Urinary bladder (tissue), 4 donors: ENCODE measurements around the gene ARHGAP15. TPM values are rescaled to one million over a fixed set of nuclear protein-coding genes. Genes with fewer than 3 reads are reported as not detected.

Experiments
- DNase-seq: peaks from one replicate; pipeline ENCODE4 v3.0.0-alpha.2; 2015; ENCODE audit errors: extremely low spot score
- H3K27ac ChIP-seq: one replicate; pipeline ENCODE4 v1.5.1; 2013; ENCODE audit warnings: low read depth, mild to moderate bottlenecking, moderate library complexity
- H3K36me3 ChIP-seq: one replicate; pipeline ENCODE4 v1.6.1; 2013; ENCODE audit warnings: mild to moderate bottlenecking, moderate library complexity; ENCODE audit not compliant: insufficient read depth
- H3K4me1 ChIP-seq: one replicate; pipeline ENCODE4 v1.6.1; 2013; ENCODE audit warnings: mild to moderate bottlenecking, moderate library complexity; ENCODE audit not compliant: insufficient read depth
- H3K4me3 ChIP-seq: one replicate; pipeline ENCODE4 v1.5.1; 2013; ENCODE audit warnings: low read depth, low read length
- WGBS: extraction: QIAGEN DNeasy Blood & Tissue Kit; methylation state at CpG from one replicate; pipeline ENCODE4 v1.1.7; 2013; 5-methylcytosine and 5-hydroxymethylcytosine counted together
- polyA plus RNA-seq: library from polyadenylated mRNA; stranded (reverse); fragments of 200-250 nt; gene quantifications from one replicate; pipeline ENCODE4 v1.2.3, GENCODE V29; 2013
- total RNA-seq: library from RNA; depleted of rRNA; stranded (reverse); fragments of >200 nt; gene quantifications from one replicate; pipeline ENCODE4 v1.2.3, GENCODE V29; 2014
- donor health status: healthy with polysubstance abuse.
- donor health status: healthy.

ARHGAP15 gene
- total and polyA plus RNA-seq, 2 donors = 3.9 to 107 TPM

DNA sequence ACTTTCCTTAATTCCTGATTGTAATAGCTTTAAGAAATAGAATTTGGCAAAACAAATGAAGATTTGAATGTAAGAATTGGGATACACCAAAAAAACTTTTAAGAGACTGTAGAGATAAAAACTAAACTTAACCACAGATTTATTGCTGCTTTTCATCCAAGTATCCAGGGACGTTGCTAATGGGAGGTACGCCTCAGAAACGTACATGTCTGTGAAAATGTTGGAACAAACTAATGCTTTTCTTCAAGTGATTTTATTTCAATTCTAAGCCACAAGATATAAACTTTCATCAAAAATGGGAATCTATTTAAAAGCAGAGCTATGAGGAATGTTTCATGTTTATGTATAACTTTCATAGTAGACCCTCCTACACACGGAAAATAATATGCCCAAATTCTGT lies 66.3 kb downstream of the ARHGAP15 start:
- H3K36me3 ChIP-seq = no peaks in the 10 kb centered on the region
- no peak overlapping the region for H3K27ac ChIP-seq
- no peaks in the 10 kb centered on the region for H3K4me1 ChIP-seq
- 27% methylated on average over 4 of the region's 4 CpGs for WGBS
- H3K4me3 ChIP-seq = no peak overlapping the region
- DNase-seq = peak; percentile 11

DNA sequence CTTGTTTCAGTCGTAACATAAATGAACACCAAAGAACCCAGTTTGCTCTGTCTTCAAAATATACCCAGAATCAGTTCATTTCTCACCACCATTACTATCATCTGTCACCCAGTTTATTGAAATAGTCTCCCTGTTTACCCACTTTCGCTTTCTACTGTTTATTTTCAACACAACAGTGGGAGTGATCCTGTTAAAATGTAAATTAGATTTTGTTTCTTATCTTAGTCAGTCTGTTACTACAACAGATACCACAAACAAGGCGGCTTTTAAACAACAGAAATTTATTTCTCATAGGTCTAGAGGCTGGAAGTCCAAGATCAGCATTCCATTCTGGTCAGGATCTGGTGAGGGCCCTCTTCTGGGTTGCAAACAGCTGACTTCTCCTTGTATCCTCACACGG lies 74.8 kb downstream of the ARHGAP15 start:
- no peak for DNase-seq
- Histone ChIP-seq H3K36me3 (no peaks in the 10 kb centered on the region), H3K4me1 (no peaks in the 10 kb centered on the region), H3K27ac (no peak overlapping the region), H3K4me3 (no peak overlapping the region)
- 91% methylated on average over 4 of the region's 4 CpGs for WGBS

DNA sequence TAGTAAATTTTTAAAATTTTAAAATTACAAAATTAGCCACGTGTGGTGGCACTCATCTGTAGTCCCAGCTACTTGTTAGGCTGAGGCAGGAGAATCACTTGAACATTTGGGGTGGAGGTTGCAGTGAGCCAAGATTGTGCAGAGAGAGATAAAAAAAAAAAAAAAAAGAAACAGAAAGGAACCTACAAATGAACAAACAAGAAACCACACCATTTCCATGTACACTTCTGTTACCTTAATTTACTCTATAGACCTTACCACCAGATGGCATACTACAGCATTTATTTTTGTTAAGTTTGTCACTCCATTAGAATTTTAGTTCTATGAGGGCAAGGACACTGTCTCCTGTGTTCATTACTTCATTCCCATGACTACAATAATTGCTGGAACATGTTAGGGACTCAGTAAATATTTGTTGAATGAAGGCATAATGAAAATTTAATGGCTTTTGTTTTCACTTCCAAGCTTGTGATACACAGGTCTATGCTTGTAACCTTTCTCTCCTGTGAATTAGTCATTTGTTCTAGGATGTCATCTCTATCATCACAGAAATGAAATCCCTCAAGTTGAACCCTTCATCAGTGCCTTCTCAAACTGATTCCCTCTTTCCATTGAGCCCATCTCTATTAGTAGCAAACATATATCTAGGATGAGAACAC lies 76.0 kb downstream of the ARHGAP15 start:
- H3K36me3 ChIP-seq = no peaks in the 10 kb centered on the region
- no peak overlapping the region for H3K4me3 ChIP-seq
- no peak overlapping the region for H3K27ac ChIP-seq
- DNase-seq = no peak
- H3K4me1 ChIP-seq = no peaks in the 10 kb centered on the region
- WGBS = 92% methylated on average over 1 of the region's 1 CpG

DNA sequence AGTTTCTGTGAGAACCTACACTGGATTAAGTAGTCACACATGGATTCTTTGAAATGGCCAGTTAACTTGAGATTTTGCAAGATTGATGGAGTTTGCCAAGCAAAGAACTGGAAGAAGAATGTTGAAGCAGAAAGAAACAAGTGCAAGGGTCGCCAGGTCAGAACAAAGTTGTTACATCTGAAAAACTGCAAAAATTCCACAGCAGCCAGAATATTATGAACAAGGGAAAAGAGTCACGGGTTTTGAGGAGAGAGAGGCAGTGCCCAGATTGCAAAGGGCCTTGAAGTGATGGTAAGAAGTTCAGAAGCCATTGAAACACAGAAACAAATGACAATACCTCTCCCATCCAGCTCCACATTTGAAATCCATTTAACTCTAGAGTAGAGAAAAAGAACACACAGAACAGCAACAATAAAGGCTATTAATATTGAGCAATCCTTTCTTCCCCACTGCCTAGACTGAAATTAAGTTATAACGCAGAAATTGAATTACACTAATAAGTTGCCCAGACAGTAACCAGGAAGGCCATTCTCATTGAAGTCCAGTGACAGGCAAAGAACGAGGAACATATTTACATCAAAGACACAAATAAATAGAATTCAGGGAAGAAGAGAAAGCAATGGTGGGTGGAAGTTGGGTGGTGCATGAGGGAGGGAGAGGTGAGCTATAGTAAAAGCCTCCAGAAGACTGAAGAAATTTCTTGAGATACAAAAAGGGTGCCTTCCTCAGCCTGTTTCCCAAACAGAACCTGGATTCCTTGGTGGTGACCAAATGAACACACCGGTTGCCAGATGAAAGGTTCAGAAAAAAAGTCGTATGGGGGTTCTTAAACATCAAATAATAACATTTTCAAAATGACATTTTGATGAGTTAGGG lies 80.6 kb downstream of the ARHGAP15 start:
- DNase-seq = no peak
- 74% methylated on average over 6 of the region's 6 CpGs for WGBS
- Histone ChIP-seq H3K27ac (no peak overlapping the region), H3K4me3 (no peak overlapping the region), H3K36me3 (no peaks in the 10 kb centered on the region), H3K4me1 (no peaks in the 10 kb centered on the region)

DNA sequence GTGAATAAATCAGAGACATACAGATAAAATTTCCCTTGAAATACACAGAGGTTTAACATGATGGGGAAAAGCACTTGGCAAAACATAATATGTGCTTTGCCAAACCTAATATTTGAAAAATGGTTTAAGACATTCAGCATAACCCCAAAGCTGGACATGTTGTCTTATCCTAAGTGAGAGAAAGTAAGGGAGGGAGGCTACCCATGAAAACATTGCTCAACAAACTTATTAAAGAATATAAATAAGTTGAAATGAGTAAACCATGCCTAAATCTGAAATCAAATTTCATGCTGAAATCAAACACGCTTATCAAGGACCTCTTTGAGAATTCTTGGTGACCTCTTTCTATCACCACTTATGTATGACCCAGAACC lies 81.2 kb downstream of the ARHGAP15 start:
- Histone ChIP-seq H3K4me1 (no peaks in the 10 kb centered on the region), H3K36me3 (no peaks in the 10 kb centered on the region), H3K27ac (no peak overlapping the region), H3K4me3 (no peak overlapping the region)
- WGBS = 96% methylated on average over 1 of the region's 1 CpG
- DNase-seq = no peak

DNA sequence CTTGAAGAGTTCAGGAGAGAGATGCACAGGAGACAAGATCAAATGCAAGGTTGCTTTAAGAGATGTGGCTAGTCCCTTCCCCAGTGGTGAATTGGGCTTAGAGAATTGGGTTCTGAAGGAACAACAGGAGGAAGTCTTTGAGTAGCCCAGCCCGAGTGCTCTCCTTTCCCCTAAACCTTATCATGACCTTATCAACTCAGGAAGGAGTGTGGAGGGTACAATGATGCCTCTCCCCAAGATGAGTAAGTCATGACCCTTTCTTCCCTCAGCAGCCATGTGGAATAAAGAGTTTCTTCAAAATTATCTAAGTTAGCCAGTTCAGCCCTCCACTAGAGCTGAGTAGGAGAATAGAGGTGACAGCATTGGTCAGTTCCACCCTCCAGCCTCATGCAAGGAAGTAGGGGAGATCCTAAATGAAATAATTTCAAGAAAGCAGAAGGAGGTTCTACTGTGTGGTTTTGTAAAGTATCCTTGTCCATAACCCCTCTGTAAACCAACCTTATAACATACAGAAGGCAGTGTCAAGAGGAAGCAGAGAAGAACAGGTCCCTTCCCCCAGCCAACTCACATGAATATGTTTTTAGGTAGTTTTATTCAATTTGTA lies 88.4 kb downstream of the ARHGAP15 start:
- no peaks in the 10 kb centered on the region for H3K4me1 ChIP-seq
- H3K27ac ChIP-seq = no peak overlapping the region
- H3K36me3 ChIP-seq = no peaks in the 10 kb centered on the region
- DNase-seq = no peak
- WGBS = 72% methylated on average over 1 of the region's 1 CpG
- H3K4me3 ChIP-seq = no peak overlapping the region

DNA sequence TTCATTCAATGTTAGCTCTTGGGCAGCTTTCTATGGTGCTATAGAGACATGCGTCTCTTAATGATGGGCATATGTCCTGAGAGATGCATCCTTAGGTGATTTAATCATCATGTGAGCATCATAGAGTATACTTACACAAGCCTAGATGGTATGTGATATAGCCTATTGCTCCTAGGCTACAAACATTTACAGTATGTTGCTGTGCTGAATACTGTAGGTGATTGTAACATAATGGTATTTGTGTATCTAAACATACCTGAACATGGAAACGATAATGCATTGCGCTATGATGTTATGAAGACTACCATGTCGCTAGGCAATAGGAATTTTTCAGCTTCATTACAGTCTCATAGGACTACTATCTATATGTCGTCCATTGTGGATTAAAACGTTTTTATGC lies 89.4 kb downstream of the ARHGAP15 start:
- Histone ChIP-seq H3K4me1 (no peaks in the 10 kb centered on the region), H3K36me3 (no peaks in the 10 kb centered on the region), H3K4me3 (no peak overlapping the region), H3K27ac (no peak overlapping the region)
- 94% methylated on average over 6 of the region's 6 CpGs for WGBS
- no peak for DNase-seq

DNA sequence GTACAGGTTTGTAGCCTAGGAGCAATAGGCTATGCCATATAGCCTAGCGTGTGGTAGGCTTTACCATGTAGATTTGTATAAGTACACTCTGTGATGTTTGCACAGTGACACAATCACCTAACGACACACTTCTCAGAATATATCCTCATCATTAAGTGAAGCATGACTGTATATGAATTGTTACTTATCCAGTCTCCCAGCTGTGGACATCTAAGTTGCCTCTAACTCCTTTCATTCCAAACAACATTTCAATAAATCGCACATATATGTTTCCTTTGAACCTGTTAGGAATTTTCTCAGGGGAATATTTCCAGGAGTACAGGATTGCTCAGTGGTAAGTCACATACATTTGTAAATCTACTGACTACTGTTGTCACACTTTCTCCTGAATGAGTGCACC lies 90.0 kb downstream of the ARHGAP15 start:
- WGBS = 90% methylated on average over 3 of the region's 3 CpGs
- Histone ChIP-seq H3K36me3 (no peaks in the 10 kb centered on the region), H3K4me1 (no peaks in the 10 kb centered on the region), H3K27ac (no peak overlapping the region), H3K4me3 (no peak overlapping the region)
- no peak for DNase-seq

DNA sequence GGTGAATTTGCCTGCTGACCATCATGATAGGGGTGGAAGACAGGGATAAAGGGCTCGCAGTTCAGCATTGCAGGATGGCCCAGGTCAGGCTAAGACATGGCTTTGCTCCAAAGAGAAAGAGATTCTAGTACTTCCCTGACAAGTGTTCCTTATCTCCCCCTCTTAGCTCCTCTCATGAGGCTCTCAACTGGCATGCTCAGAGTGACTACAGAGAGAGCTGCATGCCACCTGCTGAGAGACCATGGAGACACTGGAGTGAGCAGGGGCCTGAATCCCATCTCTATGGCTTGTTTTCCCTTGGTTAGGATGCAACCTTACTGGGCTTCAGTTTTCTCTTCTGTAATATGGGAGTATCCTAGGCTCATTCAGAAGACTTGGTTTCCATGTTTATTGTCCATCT lies 94.3 kb downstream of the ARHGAP15 start:
- H3K36me3 ChIP-seq = no peaks in the 10 kb centered on the region
- no peaks in the 10 kb centered on the region for H3K4me1 ChIP-seq
- H3K4me3 ChIP-seq = no peak overlapping the region
- 82% methylated on average over 1 of the region's 1 CpG for WGBS
- DNase-seq = no peak
- no peak overlapping the region for H3K27ac ChIP-seq

DNA sequence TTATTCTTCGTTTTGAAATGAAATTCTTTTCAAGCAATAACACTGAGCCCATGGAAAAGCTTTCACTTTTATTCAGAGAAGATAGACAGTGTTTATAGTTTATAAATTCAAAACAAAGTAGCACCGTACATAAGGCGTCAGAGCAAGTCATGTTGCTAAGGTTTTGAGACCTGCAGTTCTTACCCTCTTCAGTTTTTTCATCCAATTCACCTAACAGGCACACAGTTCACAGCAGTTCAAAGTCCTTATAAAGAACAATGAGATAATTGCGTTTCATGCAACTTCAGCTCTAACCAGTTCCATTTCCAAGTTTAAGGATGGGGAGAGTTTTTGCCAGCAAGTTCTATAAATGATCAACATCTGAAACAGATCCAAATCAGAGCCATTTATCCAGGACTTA lies 96.7 kb downstream of the ARHGAP15 start:
- WGBS = 66% methylated on average over 4 of the region's 4 CpGs
- DNase-seq = no peak
- no peaks in the 10 kb centered on the region for H3K4me1 ChIP-seq

DNA sequence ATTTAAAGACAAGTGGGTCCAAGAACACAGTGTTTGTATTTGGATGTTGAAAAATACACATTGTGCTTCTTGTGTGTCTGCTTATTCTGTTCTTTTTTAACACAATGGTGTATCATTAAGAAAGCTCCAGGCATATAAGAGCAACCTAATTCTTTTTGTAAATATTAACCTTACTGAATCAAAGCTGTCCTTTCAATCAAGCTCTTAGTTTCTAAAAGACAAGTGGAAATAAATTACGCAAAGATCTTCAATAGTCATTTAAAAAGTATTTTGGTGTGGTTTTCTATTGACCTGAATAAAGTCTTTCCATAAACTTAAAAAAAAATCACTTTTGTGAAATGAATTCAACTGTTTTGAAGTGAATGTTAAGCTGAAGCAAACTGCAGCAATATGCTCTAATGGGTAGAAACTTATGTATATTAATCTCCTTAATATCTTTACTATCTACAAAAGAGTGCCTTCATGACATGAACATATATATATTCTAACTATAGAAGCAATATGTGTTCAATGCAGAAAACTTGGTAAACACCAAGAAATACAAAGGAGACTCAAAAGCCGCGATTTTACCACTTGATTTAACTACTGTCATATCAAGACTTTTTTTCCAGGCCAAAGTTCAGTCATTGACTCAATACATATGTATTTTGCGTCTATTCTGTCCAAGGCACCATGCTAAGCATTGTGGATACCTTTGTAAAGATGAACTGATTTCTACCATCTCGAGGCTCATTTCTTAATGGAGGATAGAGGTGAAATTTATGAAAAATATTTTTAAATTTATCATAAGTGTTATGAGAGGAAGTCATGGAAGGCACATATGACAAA lies 97.7 kb downstream of the ARHGAP15 start:
- H3K36me3 ChIP-seq = no peaks in the 10 kb centered on the region
- 96% methylated on average over 5 of the region's 5 CpGs for WGBS
- no peaks in the 10 kb centered on the region for H3K4me1 ChIP-seq
- H3K27ac ChIP-seq = no peak overlapping the region
- DNase-seq = no peak
- no peak overlapping the region for H3K4me3 ChIP-seq

More for the DNA sequence above, 96.7 kb downstream of the ARHGAP15 start:
- H3K36me3 ChIP-seq = no peaks in the 10 kb centered on the region
- no peak overlapping the region for H3K4me3 ChIP-seq
- H3K27ac ChIP-seq = no peak overlapping the region

DNA sequence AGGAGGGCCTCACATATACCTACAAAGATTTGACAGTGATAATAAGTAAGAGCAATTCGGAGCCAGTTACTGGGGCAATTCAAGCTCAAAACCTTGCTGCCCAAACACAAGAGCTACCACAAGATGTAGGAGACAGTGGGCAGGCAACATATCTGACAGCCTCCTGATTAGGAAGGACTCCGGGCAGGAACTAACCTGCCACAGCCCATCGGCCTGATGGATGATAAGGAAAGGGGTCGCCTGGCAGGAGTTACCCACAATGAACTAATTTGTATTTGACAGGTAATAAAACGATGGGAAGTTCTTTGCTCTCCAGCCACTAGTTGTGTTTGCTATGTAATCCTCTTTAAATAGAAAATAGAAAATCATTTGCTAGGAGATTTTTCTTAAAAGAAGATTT lies 100.2 kb downstream of the ARHGAP15 start:
- Histone ChIP-seq H3K36me3 (no peaks in the 10 kb centered on the region), H3K4me3 (no peak overlapping the region), H3K27ac (no peak overlapping the region), H3K4me1 (no peaks in the 10 kb centered on the region)
- WGBS = 53% methylated on average over 5 of the region's 5 CpGs
- DNase-seq = no peak

DNA sequence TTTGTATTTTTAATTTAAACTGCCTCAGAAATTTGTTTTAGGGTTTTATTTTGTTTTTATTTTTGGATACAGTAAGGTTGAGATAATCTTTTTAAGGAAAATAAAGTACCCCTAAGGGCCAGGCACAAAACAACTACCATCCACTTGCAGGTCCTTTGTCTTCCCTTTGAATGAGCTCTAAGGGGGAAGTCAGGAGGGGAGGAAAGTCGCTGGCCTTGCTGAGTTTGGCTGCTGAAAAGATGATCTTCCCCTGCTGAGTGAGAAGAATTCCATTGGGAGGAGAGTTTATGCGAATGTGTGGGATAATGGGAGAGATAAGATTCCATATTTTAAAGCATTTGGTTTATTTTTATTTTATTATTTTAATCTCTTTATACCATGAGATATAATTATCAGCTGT lies 100.7 kb downstream of the ARHGAP15 start:
- H3K4me3 ChIP-seq = no peak overlapping the region
- no peaks in the 10 kb centered on the region for H3K4me1 ChIP-seq
- H3K27ac ChIP-seq = no peak overlapping the region
- 53% methylated on average over 2 of the region's 2 CpGs for WGBS
- DNase-seq = no peak
- no peaks in the 10 kb centered on the region for H3K36me3 ChIP-seq
